Tracheal epithelial cell (primary cell): ENCODE data around the gene ANKRA2. TPM values are rescaled to one million over a fixed set of nuclear protein-coding genes. Genes with fewer than 3 reads are reported as not detected.

Source experiments
- total RNA-seq: library from RNA; depleted of rRNA; stranded (reverse); fragments of >200 nt; gene quantifications from 2 replicates; pipeline ENCODE4 v1.2.1, GENCODE V29; 2014

ANKRA2 gene
- total RNA-seq, result 8.2 and 35.0 TPM in 2 replicates

GRCh38 chr5:73565139-73565968 is at the start of gene ANKRA2, which contains the start of gene UTP15:
TSS of gene ANKRA2 (minus strand) at chr5:73565639. CDS start at chr5:73562881, 2,758 bp downstream.
TSS of gene UTP15 (plus strand) at chr5:73565743. CDS start at chr5:73567345, 1,602 bp downstream.

Other genes starting within 250 kb of the ANKRA2 start
- 4.1 and 4.9 TPM in 2 replicates for gene FOXD1, start 116.9 kb downstream of the ANKRA2 start, total RNA-seq
- 225 and 348 TPM in 2 replicates for gene BTF3, start 67.2 kb downstream of the ANKRA2 start, total RNA-seq
- gene UTP15, start 104 bp upstream of the ANKRA2 start, total RNA-seq, result 23.4 and 33.2 TPM in 2 replicates
- gene ARHGEF28, start 60.6 kb upstream of the ANKRA2 start, total RNA-seq, result 36.7 and 68.7 TPM in 2 replicates